K562 (cell line): ENCODE measurements around the gene WWOX. TPM values are rescaled to one million over a fixed set of nuclear protein-coding genes. Genes with fewer than 3 reads are reported as not detected.

Source experiments
- ATAC-seq: fragments of 200-7000 bp; cut with Tn5 transposase; 3 replicates; pipeline ENCODE4 v1.9.1; 2020; ENCODE audit warnings: moderate library complexity
- BruUV-seq: library from RNA; stranded (reverse); fragments of 400-500 nt; replicated peaks from 2 replicates; lab custom pipeline; 2021; lab: Mats Ljungman, UMichigan
- CTCF ChIA-PET: fragments of 300-600 bp; formaldehyde crosslinking; extraction: SDS; loops from one replicate; lab custom pipeline; 2021; ENCODE audit warnings: low intra/inter-chr PET ratio; lab: Yijun Ruan, JAX
- POLR2A ChIA-PET: fragments of 300-600, 350-650 bp; sonication (Branson Sonifier 250); formaldehyde crosslinking; extraction: SDS; loops from one replicate; lab custom pipeline; 2021; ENCODE audit warnings: antibody characterized with exemption, inconsistent platforms; lab: Yijun Ruan, JAX
- DNase-seq, 4 experiments: peaks; one replicate each; pipeline versions ENCODE4 v3.0.0 to v3.0.0-alpha.2; 2011 to 2018; ENCODE audit warnings: low spot score in 3 of 4, mixed read lengths in 3 of 4; ENCODE audit errors: extremely low read depth in 1 of 4
- FAIRE-seq: peaks from 2 replicates; lab custom pipeline; 2011; peaks lifted over from hg19 to GRCh38; lab: Jason Lieb, UNC
- H2AFZ ChIP-seq: 2 replicates; pipeline ENCODE4 v1.6.0; 2011; ENCODE audit warnings: low read depth, low read length, control low read depth, inconsistent platforms
- H3K27ac ChIP-seq: fragments of 200-600 bp; 3 replicates; pipeline ENCODE4 v1.8.0; 2011; ENCODE audit warnings: low read depth, mild to moderate bottlenecking, control low read depth, inconsistent platforms, low read length, moderate library complexity, mixed read lengths; ENCODE audit errors: extremely low read depth
- H3K27me3 ChIP-seq, 2 experiments: fragments of 300-600 bp in 1 of 2; 2 replicates in 1 of 2; 3 replicates in 1 of 2; pipeline versions ENCODE4 v1.6.0 to v1.8.0; 2011; ENCODE audit warnings: inconsistent platforms in 2 of 2, low read length in 2 of 2, mild to moderate bottlenecking in 1 of 2, mixed read lengths in 1 of 2, moderate library complexity in 1 of 2; ENCODE audit not compliant: control insufficient read depth in 2 of 2, insufficient read depth in 2 of 2
- H3K36me3 ChIP-seq: fragments of 300-600 bp; 3 replicates; pipeline ENCODE4 v1.8.0; 2011; ENCODE audit warnings: mild to moderate bottlenecking, low read length, inconsistent platforms; ENCODE audit not compliant: control insufficient read depth, insufficient read depth
- H3K4me1 ChIP-seq, 2 experiments: fragments of 200-600 bp in 1 of 2; replicated peaks in 1 of 2; 2 replicates in 1 of 2; 3 replicates in 1 of 2; pipeline versions ENCODE4 v1.5.1 to v1.8.0; 2011; ENCODE audit warnings: inconsistent platforms in 2 of 2, low read length in 2 of 2, mild to moderate bottlenecking in 1 of 2, mixed read lengths in 1 of 2, moderate library complexity in 1 of 2; ENCODE audit not compliant: control insufficient read depth in 2 of 2, insufficient read depth in 2 of 2
- H3K4me2 ChIP-seq: 2 replicates; pipeline ENCODE4 v1.6.1; 2011; ENCODE audit warnings: low read length, control low read depth, inconsistent platforms, mixed read lengths; ENCODE audit not compliant: insufficient read depth
- H3K4me3 ChIP-seq: fragments of 200-600 bp; sonication (generic), shearing (Covaris generic); 2 replicates; pipeline ENCODE4 v1.5.1; 2016; ENCODE audit warnings: control low read depth, inconsistent platforms
- H3K79me2 ChIP-seq: fragments of 200-600 bp; 3 replicates; pipeline ENCODE4 v1.8.0; 2011; ENCODE audit warnings: low read length, inconsistent platforms; ENCODE audit not compliant: control insufficient read depth, insufficient read depth
- H3K9ac ChIP-seq, 2 experiments: 2 replicates each; pipeline versions ENCODE4 v1.6.0 to v1.6.1; 2011; ENCODE audit warnings: low read depth in 2 of 2, low read length in 2 of 2, control low read depth in 1 of 2, inconsistent platforms in 1 of 2, mild to moderate bottlenecking in 1 of 2, mixed read lengths in 1 of 2; ENCODE audit not compliant: insufficient read depth in 1 of 2
- H3K9me1 ChIP-seq: one replicate; pipeline ENCODE4 v1.6.0; 2011; ENCODE audit warnings: inconsistent platforms, mild to moderate bottlenecking, low read length, moderate library complexity; ENCODE audit not compliant: control insufficient read depth, insufficient read depth
- H3K9me3 ChIP-seq: replicated peaks from 2 replicates; pipeline ENCODE4 v1.5.1; 2011; ENCODE audit warnings: low read depth, low read length, inconsistent platforms; ENCODE audit not compliant: control insufficient read depth, insufficient read depth
- H4K20me1 ChIP-seq: replicated peaks from 2 replicates; pipeline ENCODE4 v1.6.1; 2011; ENCODE audit warnings: low read length, inconsistent platforms, mixed read lengths; ENCODE audit not compliant: control insufficient read depth, insufficient read depth
- EWSR1 ChIP-seq: fragments of 450-650 bp; IDR thresholded peaks from 2 replicates; pipeline ENCODE4 v1.6.1; 2018; ENCODE audit warnings: borderline replicate concordance, mild to moderate bottlenecking, low read depth, moderate library complexity; ENCODE audit not compliant: partially characterized antibody
- STAT6 ChIP-seq: sonication (generic); formaldehyde crosslinking; IDR thresholded peaks from 2 replicates; pipeline ENCODE4 v1.8.1; 2023; ENCODE audit warnings: mild to moderate bottlenecking, missing genetic modification reagents
- TEAD1 ChIP-seq, 2 experiments: fragments of 450-650 bp in 1 of 2; sonication (generic) in 1 of 2; formaldehyde crosslinking; IDR thresholded peaks; 2 replicates each; pipeline versions ENCODE4 v1.4.0 to v1.8.0; 2020 to 2022; ENCODE audit warnings: mild to moderate bottlenecking in 2 of 2, missing genetic modification reagents in 1 of 2
- ZNF444 ChIP-seq: fragments of 250-450 bp; sonication (Bioruptor Pico); IDR thresholded peaks from 2 replicates; pipeline ENCODE4 v1.4.0; 2020; ENCODE audit warnings: mild to moderate bottlenecking, moderate library complexity
- WGBS: fragments of 100-300 bp; shearing (Covaris generic); methylation state at CpG from one replicate; pipeline ENCODE4 v1.1.6; 2016; ENCODE audit warnings: low coverage, mixed read lengths; ENCODE audit not compliant: insufficient coverage; ENCODE audit errors: missing lambda C conversion rate; 5-methylcytosine and 5-hydroxymethylcytosine counted together
- in situ Hi-C: fragments of 300-500 bp; cut with MboI; formaldehyde crosslinking; loops from 4 replicates; pipeline ENCODE4 v1.15.0; 2018; ENCODE audit warnings: inconsistent platforms, mixed read lengths
- intact Hi-C: fragments of 100-400 bp; cut with micrococcal nuclease; formaldehyde crosslinking; loops from 2 replicates; pipeline ENCODE4 v1.14.2; 2022
- polyA plus RNA-seq, 8 experiments: library from polyadenylated mRNA; depleted of rRNA in 4 of 8; stranded (reverse) in 5 of 8; unstranded in 3 of 8; fragments of >200 nt; fragmentation: Nextera tagmentation in 2 of 8; fragmentation: Illumina TruSeq in 1 of 8; extraction: Ambion mirVana in 2 of 8; extraction: Trizol in 1 of 8; gene quantifications; 2 replicates each; pipeline versions ENCODE4 v1.2.1 to v1.2.3, GENCODE V29; 2011 to 2014; ENCODE audit warnings: inconsistent platforms in 1 of 8, missing spikeins in 1 of 8
- total RNA-seq, 7 experiments: library from RNA; depleted of rRNA in 6 of 7; stranded (reverse); fragments of >200 nt in 6 of 7; fragmentation: Illumina TruSeq in 2 of 7; extraction: Trizol in 2 of 7; gene quantifications; 2 replicates each; pipeline versions ENCODE4 v1.2.1 to v1.2.3, GENCODE V29; 2011 to 2021; ENCODE audit warnings: low replicate concordance in 1 of 7

The WWOX gene
- total and polyA plus RNA-seq, 9 of the 15 experiments (the other 6 are each of a cell fraction or from before 2014, with no cell fraction given): 1.6 to 22.7 (median 8.1) TPM

GRCh38 chr16:78147911-78148401, 48.5 kb downstream of the WWOX start:
- H3K4me2 ChIP-seq: no peak overlapping the region
- H3K4me1 ChIP-seq: no peaks in the 10 kb centered on the region
- no peaks in the 10 kb centered on the region for H3K9me3 ChIP-seq
- ATAC-seq (no peak), DNase-seq (no peak), FAIRE-seq (no peak)
- H3K36me3 ChIP-seq: no peaks in the 10 kb centered on the region
- in situ Hi-C loops: no loop called here
- CTCF ChIA-PET: no interaction called here
- H4K20me1 ChIP-seq: no peaks in the 10 kb centered on the region
- no peaks in the 10 kb centered on the region; the same call in 2 of the 3 replicates for H3K79me2 ChIP-seq
- H3K9me1 ChIP-seq: no peaks in the 10 kb centered on the region
- no peak overlapping the region for H3K9ac ChIP-seq
- H2AFZ ChIP-seq: no peak overlapping the region
- no peak overlapping the region for H3K27ac ChIP-seq
- TF ChIP-seq STAT6 (no peak), TEAD1 (CRISPR knock-in tag; IDR thresholded peaks at IDR 0.05) (no peak), EWSR1 (no peak), ZNF444 (CRISPR knock-in tag) (no peak)
- WGBS: 24% methylated on average over 10 of the region's 10 CpGs
- H3K27me3 ChIP-seq: peaks cover 0 to 7% of the 10 kb centered on the region in 2 experiments; a peak in 2 of 5 replicates
- intact Hi-C loops: no loop called here
- BruUV-seq: no TSS peak
- H3K4me3 ChIP-seq: no peak overlapping the region
- POLR2A ChIA-PET: no interaction called here
